DMS153 (cell line): ENCODE results near the gene RAI1.

ENCODE experiments used
- DNase-seq: peaks from one replicate; lab custom pipeline; 2025; lab: John Stamatoyannopoulos, UW

Gene RAI1

GRCh38 chr17:17815062-17815406 lies 133.8 kb downstream of the RAI1 start:
- no peak for DNase-seq

- no peak for DNase-seq
These were observed 134.4 kb downstream of the RAI1 start for GRCh38 chr17:17815436-17816200.

- no peak for DNase-seq
These were observed 135.1 kb downstream of the RAI1 start for GRCh38 chr17:17816240-17816814.

DNA sequence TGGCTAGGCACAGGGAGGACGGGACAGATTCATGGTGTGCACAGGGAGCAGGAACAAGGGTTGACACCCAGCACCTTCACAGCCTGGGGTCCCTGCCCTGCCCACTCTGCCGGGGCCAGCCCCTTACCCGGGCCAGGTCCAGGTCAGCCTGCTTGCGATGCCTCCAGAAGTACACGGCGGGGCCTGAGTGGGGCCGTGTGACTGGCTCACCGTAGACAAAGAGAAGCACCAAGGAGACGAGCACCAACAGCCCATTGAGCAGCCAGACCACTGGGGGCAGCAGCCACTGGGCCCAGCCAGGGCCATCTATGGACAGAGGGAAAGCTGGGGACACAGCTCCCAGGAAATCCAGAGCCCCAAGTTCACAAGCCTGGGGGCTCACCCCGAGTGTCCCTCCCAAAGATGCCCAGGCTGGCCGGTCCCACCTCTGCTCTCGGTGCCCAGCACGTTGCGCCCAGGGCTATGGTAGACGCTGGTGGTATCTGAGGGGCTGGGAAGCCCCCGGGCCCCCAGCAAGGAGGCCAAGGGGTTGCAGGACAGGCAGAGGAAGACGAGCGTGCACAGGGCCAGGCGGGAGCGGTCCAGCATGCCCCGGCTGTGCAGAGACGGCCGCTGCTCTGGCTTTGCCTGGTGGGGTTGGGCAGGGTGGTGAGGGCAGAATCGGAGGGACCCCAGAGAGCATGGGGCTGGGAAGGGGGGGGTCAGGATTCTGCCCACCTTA lies 135.7 kb downstream of the RAI1 start:
- DNase-seq, result no peak

- DNase-seq, result no peak
These were observed 136.3 kb downstream of the RAI1 start for GRCh38 chr17:17817552-17817947.

GRCh38 chr17:17818088-17818526 lies 136.8 kb downstream of the RAI1 start:
- DNase-seq, result no peak

- DNase-seq, result no peak
These were observed 137.9 kb downstream of the RAI1 start for GRCh38 chr17:17819111-17819510.

DNA sequence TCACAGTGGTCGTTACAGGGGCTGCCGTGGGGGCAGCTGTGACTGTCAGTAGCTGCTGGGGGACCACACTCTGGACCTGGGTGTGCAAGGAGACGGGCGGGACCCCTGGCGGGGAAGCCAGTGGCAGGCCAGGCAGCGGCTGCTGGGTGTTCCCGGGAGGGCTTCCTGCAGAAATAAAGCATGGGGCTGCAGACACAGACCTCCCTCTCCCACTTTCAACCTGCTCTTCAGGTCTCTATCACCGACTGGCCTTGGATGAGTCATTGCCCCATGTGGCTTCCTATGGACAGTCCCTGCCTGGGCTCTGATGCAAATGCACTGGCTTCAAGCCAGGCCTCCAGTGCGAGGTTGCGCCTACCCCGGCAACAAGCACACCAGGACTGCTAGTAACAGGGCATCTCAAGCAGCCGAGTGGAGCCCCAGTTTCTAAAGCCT lies 138.3 kb downstream of the RAI1 start:
- DNase-seq, result no peak

- no peak for DNase-seq
These were observed 138.8 kb downstream of the RAI1 start for GRCh38 chr17:17820046-17820445.

- DNase-seq, result no peak
These were observed 139.4 kb downstream of the RAI1 start for GRCh38 chr17:17820463-17821158.

GRCh38 chr17:17822189-17822588 lies 140.9 kb downstream of the RAI1 start:
- DNase-seq, result no peak

- DNase-seq, result no peak
These were observed 141.4 kb downstream of the RAI1 start for GRCh38 chr17:17822616-17823015.

DNA sequence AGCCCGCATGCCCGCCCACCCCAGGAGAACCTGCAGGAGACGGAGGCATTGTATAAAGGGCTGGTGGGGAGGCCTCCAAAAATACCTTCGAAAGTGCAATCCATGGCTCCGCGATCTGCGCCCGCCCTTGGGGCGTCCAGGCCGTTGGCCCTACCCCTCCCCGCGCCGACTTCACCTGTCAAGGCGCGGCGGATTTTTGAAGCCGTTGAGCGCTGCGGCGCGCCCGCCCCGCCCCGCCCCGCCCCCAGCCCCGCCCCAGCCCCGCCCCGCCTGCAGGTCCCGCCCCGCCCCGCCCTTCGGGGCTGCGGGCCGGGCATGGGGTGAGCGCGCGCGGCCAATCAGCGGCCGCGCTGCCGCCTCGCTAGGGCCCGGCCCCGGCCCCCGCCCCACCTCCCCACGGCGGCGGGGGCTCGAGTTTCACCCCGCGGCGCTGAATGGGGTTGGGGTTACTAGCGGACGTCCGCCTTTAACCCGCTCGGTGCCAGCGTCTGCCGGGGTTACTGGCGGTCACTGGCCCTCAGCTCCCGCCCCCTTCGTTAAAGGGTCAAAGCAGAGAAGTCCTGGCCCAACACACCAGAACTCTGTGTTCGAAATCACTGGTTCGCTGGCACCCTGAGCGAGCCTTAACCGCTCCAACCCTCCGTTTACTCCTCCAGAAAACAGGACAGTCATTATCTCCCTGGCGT lies 142.3 kb downstream of the RAI1 start:
- peak; percentile 38 for DNase-seq

GRCh38 chr17:17824119-17824782 lies 143.0 kb downstream of the RAI1 start:
- DNase-seq, result no peak

DNA sequence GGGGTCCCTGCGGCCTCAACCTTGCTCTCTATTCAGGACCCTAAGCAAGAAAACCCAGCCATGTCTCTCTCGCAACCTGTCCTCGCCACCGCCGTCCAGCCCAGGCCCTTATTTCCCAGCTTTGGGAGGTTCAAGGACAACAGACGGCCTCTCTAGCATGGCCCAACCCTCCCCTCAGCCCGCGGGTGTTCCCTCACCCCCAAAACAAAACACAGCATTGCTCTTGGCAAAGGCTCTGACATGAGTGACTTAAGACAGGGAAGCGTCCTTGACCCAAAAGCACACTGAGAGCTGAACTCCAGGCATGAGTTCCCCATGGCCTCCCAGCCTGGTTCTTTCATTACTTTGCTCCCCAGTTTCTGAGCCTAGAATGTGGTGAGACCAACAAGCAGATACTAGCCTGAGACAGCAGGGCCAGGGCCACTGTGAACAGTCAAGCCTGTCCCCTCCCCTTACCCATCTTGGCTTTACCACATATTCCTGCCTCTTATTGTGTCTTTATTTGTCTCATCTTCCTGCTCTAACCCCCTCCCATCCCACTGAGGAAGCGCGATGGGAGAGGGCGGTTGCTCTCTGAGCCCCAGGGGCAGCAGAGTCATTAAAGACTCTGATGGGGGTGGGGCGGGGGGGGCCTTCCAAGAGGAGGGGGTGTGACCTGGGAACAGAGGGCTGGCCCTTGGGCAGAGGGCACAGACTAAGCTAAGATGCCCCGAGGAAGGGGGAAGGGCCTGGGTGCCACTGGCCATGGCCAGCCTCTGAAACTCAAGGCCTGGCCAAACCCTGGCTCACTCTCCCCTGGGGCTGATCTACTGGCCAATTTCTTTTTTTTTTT lies 143.7 kb downstream of the RAI1 start:
- DNase-seq, result no peak

DNA sequence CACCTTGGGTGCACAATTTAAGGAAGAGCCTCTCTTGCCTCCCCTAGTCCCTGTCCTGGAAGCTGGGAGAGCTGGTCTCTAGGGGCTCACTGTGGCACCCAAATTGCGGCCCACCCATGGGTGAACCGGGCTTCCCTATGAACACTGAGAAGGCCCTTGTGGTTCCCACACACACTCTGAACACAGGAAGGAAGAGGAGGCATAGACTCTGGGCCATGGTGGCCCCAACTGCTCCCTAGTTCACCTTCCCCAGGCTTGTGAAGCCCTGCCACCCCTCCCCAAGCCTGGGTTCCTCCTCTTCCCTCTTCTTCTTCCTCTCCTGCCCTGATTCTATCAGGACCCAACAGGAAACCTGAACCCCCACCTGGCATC lies 145.1 kb downstream of the RAI1 start:
- no peak for DNase-seq

- DNase-seq, result no peak
These were observed 145.9 kb downstream of the RAI1 start for GRCh38 chr17:17826942-17827785.

- no peak for DNase-seq
These were observed 146.8 kb downstream of the RAI1 start for GRCh38 chr17:17827826-17828621.

DNA sequence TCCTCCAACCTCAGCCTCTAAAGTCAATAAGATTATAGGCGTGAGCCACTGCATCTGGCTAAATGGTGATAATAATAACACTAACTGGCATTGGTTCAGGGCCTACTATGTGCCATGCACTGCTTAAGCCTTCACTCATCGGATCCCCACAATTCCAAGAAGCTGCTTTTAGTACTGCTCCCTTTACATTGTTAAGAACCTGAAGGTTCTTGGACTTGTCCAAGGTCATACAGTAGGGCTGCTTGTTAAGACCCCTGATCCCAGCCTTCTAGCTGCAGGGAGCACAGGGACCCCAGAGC lies 149.0 kb downstream of the RAI1 start:
- DNase-seq, result no peak
